Activated naive CD8-positive, alpha-beta T cell (primary cell): ENCODE measurements around the gene RAC2.
"Not testable (repeated sequence)": the region's sequence is repeated elsewhere in the genome, so short reads cannot be mapped to it uniquely, and the experiment has no call there.

Experiments
- H3K27ac Mint-ChIP-seq: one replicate; pipeline ENCODE4 v1.8.0; 2021; ENCODE audit warnings: mixed read lengths
- H3K27me3 Mint-ChIP-seq: one replicate; pipeline ENCODE4 v1.8.0; 2021; ENCODE audit warnings: mixed read lengths
- H3K36me3 Mint-ChIP-seq: one replicate; pipeline ENCODE4 v1.8.0; 2021; ENCODE audit warnings: mixed read lengths
- H3K4me1 Mint-ChIP-seq: one replicate; pipeline ENCODE4 v1.8.0; 2021; ENCODE audit warnings: low read depth, mixed read lengths
- H3K4me3 Mint-ChIP-seq: one replicate; pipeline ENCODE4 v1.8.0; 2021; ENCODE audit warnings: mild to moderate bottlenecking, mixed read lengths
- H3K9me3 Mint-ChIP-seq: one replicate; pipeline ENCODE4 v1.8.0; 2021; ENCODE audit warnings: low read depth, mixed read lengths

RAC2 gene

GRCh38 chr22:37204045-37204655, 39.9 kb downstream of the RAC2 start:
- no peaks in the 10 kb centered on the region for H3K27me3 Mint-ChIP-seq
- no peak overlapping the region for H3K4me3 Mint-ChIP-seq
- H3K4me1 Mint-ChIP-seq: peaks cover 48% of the 10 kb centered on the region
- H3K27ac Mint-ChIP-seq: peak overlapping the region; percentile 50
- H3K9me3 Mint-ChIP-seq: no peaks in the 10 kb centered on the region
- H3K36me3 Mint-ChIP-seq: no peaks in the 10 kb centered on the region

- no peak overlapping the region for H3K4me3 Mint-ChIP-seq
- no peaks in the 10 kb centered on the region for H3K9me3 Mint-ChIP-seq
- H3K27me3 Mint-ChIP-seq: no peaks in the 10 kb centered on the region
- peaks cover 41% of the 10 kb centered on the region for H3K4me1 Mint-ChIP-seq
- no peak overlapping the region for H3K27ac Mint-ChIP-seq
- no peaks in the 10 kb centered on the region for H3K36me3 Mint-ChIP-seq
Measured at GRCh38 chr22:37203354-37204044, 40.6 kb downstream of the RAC2 start.

- Mint-ChIP-seq H3K27me3 (no peaks in the 10 kb centered on the region), H3K4me3 (no peak overlapping the region), H3K9me3 (no peaks in the 10 kb centered on the region), H3K36me3 (no peaks in the 10 kb centered on the region), H3K4me1 (peaks cover 41% of the 10 kb centered on the region), H3K27ac (no peak overlapping the region)
Measured at GRCh38 chr22:37202716-37203115, 41.4 kb downstream of the RAC2 start.

GRCh38 chr22:37202001-37202555, 42.0 kb downstream of the RAC2 start:
- no peak overlapping the region for H3K4me3 Mint-ChIP-seq
- H3K9me3 Mint-ChIP-seq: no peaks in the 10 kb centered on the region
- peaks cover 43% of the 10 kb centered on the region for H3K4me1 Mint-ChIP-seq
- no peaks in the 10 kb centered on the region for H3K36me3 Mint-ChIP-seq
- peak overlapping the region; percentile 50 for H3K27ac Mint-ChIP-seq
- H3K27me3 Mint-ChIP-seq: no peaks in the 10 kb centered on the region

GRCh38 chr22:37201443-37201820, 42.6 kb downstream of the RAC2 start:
- not testable (repeated sequence) for H3K36me3 Mint-ChIP-seq, H3K4me3 Mint-ChIP-seq, H3K27me3 Mint-ChIP-seq, H3K9me3 Mint-ChIP-seq
- peaks cover 43% of the 10 kb centered on the region for H3K4me1 Mint-ChIP-seq
- H3K27ac Mint-ChIP-seq: peak overlapping the region; percentile 50

GRCh38 chr22:37199760-37200108, 44.3 kb downstream of the RAC2 start:
- H3K4me1 Mint-ChIP-seq: peaks cover 43% of the 10 kb centered on the region
- H3K27me3 Mint-ChIP-seq: no peaks in the 10 kb centered on the region

GRCh38 chr22:37199103-37199759, 44.8 kb downstream of the RAC2 start:
- no peaks in the 10 kb centered on the region for H3K27me3 Mint-ChIP-seq
- peaks cover 44% of the 10 kb centered on the region for H3K4me1 Mint-ChIP-seq
- peak overlapping the region; percentile 87 for H3K27ac Mint-ChIP-seq
- no peaks in the 10 kb centered on the region for H3K36me3 Mint-ChIP-seq
- H3K4me3 Mint-ChIP-seq: peak overlapping the region; percentile 87
- H3K9me3 Mint-ChIP-seq: no peaks in the 10 kb centered on the region

More at GRCh38 chr22:37199760-37200108, 44.3 kb downstream of the RAC2 start:
- Mint-ChIP-seq H3K9me3 (no peaks in the 10 kb centered on the region), H3K4me3 (peak overlapping the region; percentile 87), H3K27ac (peak overlapping the region; percentile 87), H3K36me3 (no peaks in the 10 kb centered on the region)

- peak overlapping the region; percentile 87 for H3K4me3 Mint-ChIP-seq
- peaks cover 51% of the 10 kb centered on the region for H3K4me1 Mint-ChIP-seq
- peak overlapping the region; percentile 96 for H3K27ac Mint-ChIP-seq
- H3K27me3 Mint-ChIP-seq: no peaks in the 10 kb centered on the region
- H3K36me3 Mint-ChIP-seq: no peaks in the 10 kb centered on the region
- H3K9me3 Mint-ChIP-seq: no peaks in the 10 kb centered on the region
Measured at GRCh38 chr22:37198258-37199102, 45.6 kb downstream of the RAC2 start.

- Mint-ChIP-seq H3K36me3 (no peaks in the 10 kb centered on the region), H3K4me1 (peaks cover 58% of the 10 kb centered on the region), H3K4me3 (peak overlapping the region; percentile 87), H3K27ac (peak overlapping the region; percentile 96), H3K27me3 (no peaks in the 10 kb centered on the region), H3K9me3 (no peaks in the 10 kb centered on the region)
Measured at GRCh38 chr22:37197451-37198257, 46.4 kb downstream of the RAC2 start.

- Mint-ChIP-seq H3K27me3 (no peaks in the 10 kb centered on the region), H3K36me3 (no peaks in the 10 kb centered on the region), H3K27ac (no peak overlapping the region), H3K4me1 (peaks cover 60% of the 10 kb centered on the region), H3K4me3 (no peak overlapping the region), H3K9me3 (no peaks in the 10 kb centered on the region)
Measured at GRCh38 chr22:37196539-37197450, 47.3 kb downstream of the RAC2 start.

GRCh38 chr22:37195921-37196320, 48.1 kb downstream of the RAC2 start:
- Mint-ChIP-seq H3K4me3 (no peak overlapping the region), H3K4me1 (peaks cover 55% of the 10 kb centered on the region)

GRCh38 chr22:37194750-37195149, 49.3 kb downstream of the RAC2 start:
- Mint-ChIP-seq H3K36me3 (no peaks in the 10 kb centered on the region), H3K4me1 (peaks cover 50% of the 10 kb centered on the region), H3K4me3 (peak overlapping the region; percentile 20), H3K27ac (peak overlapping the region; percentile 61), H3K27me3 (no peaks in the 10 kb centered on the region), H3K9me3 (no peaks in the 10 kb centered on the region)

More at GRCh38 chr22:37195921-37196320, 48.1 kb downstream of the RAC2 start:
- no peaks in the 10 kb centered on the region for H3K27me3 Mint-ChIP-seq
- no peaks in the 10 kb centered on the region for H3K9me3 Mint-ChIP-seq
- H3K36me3 Mint-ChIP-seq: no peaks in the 10 kb centered on the region
- peak overlapping the region; percentile 34 for H3K27ac Mint-ChIP-seq

- peak overlapping the region; percentile 84 for H3K27ac Mint-ChIP-seq
- H3K4me1 Mint-ChIP-seq: peaks cover 56% of the 10 kb centered on the region
- H3K36me3 Mint-ChIP-seq: no peaks in the 10 kb centered on the region
- no peaks in the 10 kb centered on the region for H3K9me3 Mint-ChIP-seq
- no peaks in the 10 kb centered on the region for H3K27me3 Mint-ChIP-seq
- peak overlapping the region; percentile 69 for H3K4me3 Mint-ChIP-seq
Measured at GRCh38 chr22:37193629-37194191, 50.4 kb downstream of the RAC2 start.
